OCI-LY7 (cell line): ENCODE measurements around the gene SLC18A3. TPM values are rescaled to one million over a fixed set of nuclear protein-coding genes. Genes with fewer than 3 reads are reported as not detected.

Source experiments
- BruUV-seq: library from RNA; stranded (reverse); fragments of 400-500 nt; replicated peaks from 2 replicates; lab custom pipeline; 2021; lab: Mats Ljungman, UMichigan
- CTCF ChIA-PET: fragments of 300-600 bp; sonication (Branson Sonifier 250); formaldehyde crosslinking; loops from one replicate; lab custom pipeline; 2022; ENCODE audit warnings: antibody characterized with exemption; ENCODE audit not compliant: unreplicated experiment; lab: Charles Lee
- POLR2A ChIA-PET: fragments of 300-600 bp; sonication (Branson Sonifier 250); formaldehyde crosslinking; loops from one replicate; lab custom pipeline; 2022; ENCODE audit warnings: antibody characterized with exemption; lab: Charles Lee
- DNase-seq: peaks from one replicate; pipeline ENCODE4 v3.0.0-alpha.2; 2015; ENCODE audit warnings: low spot score
- H2AFZ ChIP-seq: fragments of 200-600 bp; sonication (generic), shearing (Covaris generic); 2 replicates; pipeline ENCODE4 v1.6.1; 2014; ENCODE audit warnings: mild to moderate bottlenecking, antibody characterized with exemption, low read length, moderate library complexity
- H3K27ac ChIP-seq: fragments of 200-600 bp; sonication (generic); 2 replicates; pipeline ENCODE4 v1.5.1; 2014; ENCODE audit warnings: mixed run types, low read depth, mild to moderate bottlenecking, moderate library complexity, low read length, inconsistent platforms; ENCODE audit not compliant: poor library complexity, severe bottlenecking
- H3K36me3 ChIP-seq: fragments of 200-600 bp; sonication (generic); 2 replicates; pipeline ENCODE4 v1.6.1; 2014; ENCODE audit warnings: mild to moderate bottlenecking, antibody characterized with exemption, low read length, moderate library complexity, mixed read lengths; ENCODE audit not compliant: insufficient read depth
- H3K4me1 ChIP-seq: fragments of 200-600 bp; sonication (generic); 2 replicates; pipeline ENCODE4 v1.5.1; 2014; ENCODE audit warnings: mild to moderate bottlenecking, low read length; ENCODE audit not compliant: insufficient read depth, poor library complexity, severe bottlenecking
- H3K4me2 ChIP-seq: fragments of 200-600 bp; sonication (generic); 2 replicates; pipeline ENCODE4 v1.6.1; 2014; ENCODE audit warnings: mild to moderate bottlenecking, low read length
- H3K4me3 ChIP-seq: fragments of 200-600 bp; sonication (generic); 2 replicates; pipeline ENCODE4 v1.5.1; 2014; ENCODE audit warnings: mild to moderate bottlenecking, low read depth, low read length; ENCODE audit not compliant: poor library complexity, severe bottlenecking
- H3K79me2 ChIP-seq: fragments of 200-600 bp; sonication (generic); 2 replicates; pipeline ENCODE4 v1.6.1; 2016; ENCODE audit warnings: low read depth, mild to moderate bottlenecking, low read length, moderate library complexity, mixed read lengths; ENCODE audit not compliant: insufficient read depth
- H3K9me2 ChIP-seq: fragments of 200-600 bp; sonication (generic); 2 replicates; pipeline ENCODE4 v1.6.1; 2016; ENCODE audit warnings: mild to moderate bottlenecking, low read length, mixed read lengths; ENCODE audit not compliant: insufficient read depth
- H3K9me3 ChIP-seq: fragments of 200-600 bp; sonication (generic); 2 replicates; pipeline ENCODE4 v1.6.1; 2014; ENCODE audit warnings: mild to moderate bottlenecking, mixed run types, low read length, mixed read lengths
- H4K20me1 ChIP-seq: fragments of 200-600 bp; sonication (generic); 2 replicates; pipeline ENCODE4 v1.6.1; 2014; ENCODE audit warnings: mild to moderate bottlenecking, antibody characterized with exemption, low read length, moderate library complexity, mixed read lengths; ENCODE audit not compliant: insufficient read depth
- EZH2phosphoT487 ChIP-seq: fragments of 200-600 bp; sonication (generic); IDR thresholded peaks from 2 replicates; pipeline ENCODE4 v1.6.1; 2018; ENCODE audit warnings: low read depth, borderline replicate concordance, mild to moderate bottlenecking, mixed run types, antibody characterized with exemption, low read length, moderate library complexity, mixed read lengths
- intact Hi-C: fragments of 100-400 bp; cut with micrococcal nuclease; formaldehyde crosslinking; loops from one replicate; pipeline ENCODE4 v1.10.0; 2022; ENCODE audit not compliant: unreplicated experiment
- total RNA-seq, 2 experiments: library from RNA; depleted of rRNA in 1 of 2; stranded (reverse); fragments of >200 nt in 1 of 2; shearing (Covaris generic) in 1 of 2; gene quantifications; 2 replicates each; pipeline ENCODE4 v1.2.3, GENCODE V29; 2014 to 2022
- TF ChIP-seq, protein P1 (sequence below): fragments of 200-600 bp; sonication (generic); conservative IDR thresholded peaks from 2 replicates; pipeline ENCODE4 v1.5.1; 2014; ENCODE audit warnings: mild to moderate bottlenecking, antibody characterized with exemption, low read length, moderate library complexity, mixed read lengths

Gene SLC18A3
- total RNA-seq, 2 experiments from 2014 or later: not detected

DNA sequence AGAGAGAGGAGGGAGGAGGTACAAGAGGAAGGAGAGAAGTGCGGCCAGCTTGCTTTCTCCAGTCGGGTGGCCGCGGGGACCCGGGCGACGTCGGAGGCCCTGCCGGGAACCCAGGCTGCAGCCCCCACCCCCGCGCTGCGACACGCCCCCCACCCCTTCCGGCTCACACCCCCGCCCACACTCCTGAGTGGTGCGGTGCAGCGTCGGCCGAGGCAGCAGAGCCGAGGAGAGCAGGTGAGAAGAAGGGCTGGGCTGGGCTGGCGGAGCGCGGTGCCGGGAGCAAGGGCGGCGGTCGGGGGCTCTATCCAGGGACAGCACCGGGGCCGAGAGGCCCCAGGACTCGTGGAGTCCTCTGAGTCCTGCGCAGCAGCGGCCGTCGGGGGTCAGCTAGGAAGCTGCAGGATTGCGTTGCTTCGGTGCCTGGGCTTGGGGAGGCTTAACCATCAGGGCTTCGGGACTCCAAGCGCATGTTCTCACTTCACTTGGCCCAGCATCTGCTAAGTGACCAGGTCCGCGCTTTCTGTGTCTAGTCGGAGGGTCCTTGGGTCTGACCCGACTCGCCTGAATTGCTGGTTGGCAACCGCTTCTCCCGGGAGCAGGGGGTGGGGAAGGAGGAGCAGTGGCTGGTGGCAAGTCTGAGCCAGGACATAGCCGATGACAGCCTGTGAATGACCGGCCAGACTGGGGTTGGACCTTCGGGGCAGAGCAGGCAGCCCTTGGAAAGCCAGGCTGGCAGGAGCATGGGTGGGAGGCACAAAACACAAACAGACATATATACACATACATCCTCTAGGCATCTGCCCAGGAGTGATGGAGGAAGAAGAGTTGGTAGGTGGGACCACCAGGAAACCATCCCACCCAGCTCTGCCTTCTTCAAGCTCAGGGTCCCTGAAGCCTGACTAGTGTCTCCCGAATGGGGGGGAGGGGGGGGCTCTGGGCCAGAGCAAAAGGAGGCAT lies 4.4 kb downstream of the SLC18A3 start:
- TF ChIP-seq, protein P1, sequence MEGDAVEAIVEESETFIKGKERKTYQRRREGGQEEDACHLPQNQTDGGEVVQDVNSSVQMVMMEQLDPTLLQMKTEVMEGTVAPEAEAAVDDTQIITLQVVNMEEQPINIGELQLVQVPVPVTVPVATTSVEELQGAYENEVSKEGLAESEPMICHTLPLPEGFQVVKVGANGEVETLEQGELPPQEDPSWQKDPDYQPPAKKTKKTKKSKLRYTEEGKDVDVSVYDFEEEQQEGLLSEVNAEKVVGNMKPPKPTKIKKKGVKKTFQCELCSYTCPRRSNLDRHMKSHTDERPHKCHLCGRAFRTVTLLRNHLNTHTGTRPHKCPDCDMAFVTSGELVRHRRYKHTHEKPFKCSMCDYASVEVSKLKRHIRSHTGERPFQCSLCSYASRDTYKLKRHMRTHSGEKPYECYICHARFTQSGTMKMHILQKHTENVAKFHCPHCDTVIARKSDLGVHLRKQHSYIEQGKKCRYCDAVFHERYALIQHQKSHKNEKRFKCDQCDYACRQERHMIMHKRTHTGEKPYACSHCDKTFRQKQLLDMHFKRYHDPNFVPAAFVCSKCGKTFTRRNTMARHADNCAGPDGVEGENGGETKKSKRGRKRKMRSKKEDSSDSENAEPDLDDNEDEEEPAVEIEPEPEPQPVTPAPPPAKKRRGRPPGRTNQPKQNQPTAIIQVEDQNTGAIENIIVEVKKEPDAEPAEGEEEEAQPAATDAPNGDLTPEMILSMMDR: no peak
- no peak for TF ChIP-seq EZH2phosphoT487

DNA sequence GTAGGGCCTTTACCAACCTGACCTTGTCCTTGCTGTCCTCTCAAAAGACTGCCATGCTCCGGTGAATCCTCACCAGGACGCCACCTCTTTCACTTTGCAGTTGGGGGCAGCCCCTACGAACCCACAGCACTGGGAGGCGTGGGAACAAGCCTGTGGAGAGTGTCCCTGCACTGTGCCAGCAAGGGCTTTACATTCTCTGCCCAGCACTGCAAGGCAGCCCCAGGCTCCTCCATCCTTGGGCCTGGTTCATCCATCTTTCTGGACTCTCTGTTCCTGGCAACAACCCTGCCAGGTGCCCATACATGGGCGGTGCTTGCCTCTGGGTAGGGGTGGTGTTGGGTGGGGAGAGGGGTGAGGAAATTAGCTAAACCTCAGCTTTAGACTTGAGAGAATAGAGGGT lies 5.1 kb downstream of the SLC18A3 start:
- Histone ChIP-seq H2AFZ (no peak overlapping the region), H3K9me2 (no peaks in the 10 kb centered on the region), H3K4me2 (no peak overlapping the region), H3K27ac (no peak overlapping the region), H3K9me3 (no peaks in the 10 kb centered on the region), H4K20me1 (no peaks in the 10 kb centered on the region), H3K4me3 (no peak overlapping the region), H3K4me1 (no peaks in the 10 kb centered on the region), H3K36me3 (no peaks in the 10 kb centered on the region), H3K79me2 (no peaks in the 10 kb centered on the region)
- DNase-seq: no peak
- TF ChIP-seq, protein P1: no peak
- TF ChIP-seq EZH2phosphoT487: no peak
- intact Hi-C loops: no loop called here
- BruUV-seq: no TSS peak
- POLR2A ChIA-PET: no interaction called here
- CTCF ChIA-PET: no interaction called here

More for the DNA sequence above, 4.4 kb downstream of the SLC18A3 start:
- no peak overlapping the region for H3K4me2 ChIP-seq
- no peak overlapping the region for H3K4me3 ChIP-seq
- no peak overlapping the region for H3K27ac ChIP-seq
- no peaks in the 10 kb centered on the region for H3K9me2 ChIP-seq
- H3K4me1 ChIP-seq: no peaks in the 10 kb centered on the region
- intact Hi-C loops: no loop called here
- no peaks in the 10 kb centered on the region for H3K36me3 ChIP-seq
- H4K20me1 ChIP-seq: no peaks in the 10 kb centered on the region
- H3K79me2 ChIP-seq: no peaks in the 10 kb centered on the region
- no peak for DNase-seq
- ChIA-PET CTCF (no interaction called here), POLR2A (interaction anchor here (0.6 kb wide), 1 partner anchor 12 kb away, joined by 3 read pairs; no protein-coding TSS in a partner anchor)
- no TSS peak for BruUV-seq
- no peak overlapping the region for H2AFZ ChIP-seq
- H3K9me3 ChIP-seq: no peaks in the 10 kb centered on the region

DNA sequence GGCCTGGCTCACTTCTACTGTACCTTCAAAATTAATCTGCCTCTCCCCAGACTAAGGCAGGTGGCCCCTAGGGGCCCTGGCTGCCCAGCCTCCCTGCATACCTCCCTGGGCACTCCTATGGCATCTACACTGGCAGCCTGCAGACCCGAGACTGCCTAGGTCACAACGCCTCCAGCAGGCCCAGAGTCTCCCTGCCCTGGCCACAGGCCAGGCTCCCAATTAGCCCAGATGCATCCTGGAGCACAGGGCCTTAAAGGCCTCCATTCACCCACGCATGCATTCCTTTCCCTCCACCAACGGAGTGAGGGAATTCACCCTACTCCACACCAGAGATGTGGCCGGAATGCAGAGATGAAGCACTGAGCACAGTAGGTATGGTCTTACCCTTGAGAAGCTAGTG lies 5.6 kb downstream of the SLC18A3 start:
- Histone ChIP-seq H4K20me1 (no peaks in the 10 kb centered on the region), H3K36me3 (no peaks in the 10 kb centered on the region), H3K4me3 (no peak overlapping the region), H3K4me2 (no peak overlapping the region), H3K4me1 (no peaks in the 10 kb centered on the region), H3K9me3 (no peaks in the 10 kb centered on the region), H3K79me2 (no peaks in the 10 kb centered on the region), H3K27ac (no peak overlapping the region), H3K9me2 (no peaks in the 10 kb centered on the region), H2AFZ (no peak overlapping the region)
- DNase-seq: no peak
- ChIA-PET CTCF (no interaction called here), POLR2A (no interaction called here)
- no TSS peak for BruUV-seq
- intact Hi-C loops: no loop called here
- TF ChIP-seq, protein P1: no peak
- TF ChIP-seq EZH2phosphoT487: no peak
